Stimulated activated memory B cell treated with anti-CD40 and anti-IgM and Interleukin-4, amounts not matched to agents 10 μg/mL and 1 μg/mL and 100 μg/mL, for 72 hours (primary cell): Measurements from ENCODE around the gene ADAM8.
A peak's percentile ranks its signal among the peaks of the same experiment; 100 is the strongest.
"Not testable (repeated sequence)": the region's sequence is repeated elsewhere in the genome, so short reads cannot be mapped to it uniquely, and the experiment has no call there.

Experiments used
- ATAC-seq: fragments of 150-1000 bp; cut with Tn5 transposase; 2 replicates; pipeline ENCODE4 v1.10.0; 2021
- H3K27ac Mint-ChIP-seq: one replicate; pipeline ENCODE4 v1.8.0; 2022; ENCODE audit warnings: mild to moderate bottlenecking, mixed read lengths
- H3K27me3 Mint-ChIP-seq: one replicate; pipeline ENCODE4 v1.8.0; 2022; ENCODE audit warnings: mixed read lengths
- H3K36me3 Mint-ChIP-seq: one replicate; pipeline ENCODE4 v1.8.0; 2022; ENCODE audit warnings: mixed read lengths
- H3K4me1 Mint-ChIP-seq: one replicate; pipeline ENCODE4 v1.8.0; 2022; ENCODE audit warnings: mixed read lengths
- H3K4me3 Mint-ChIP-seq: one replicate; pipeline ENCODE4 v1.8.0; 2022; ENCODE audit warnings: mild to moderate bottlenecking, moderate library complexity, mixed read lengths
- H3K9me3 Mint-ChIP-seq: one replicate; pipeline ENCODE4 v1.8.0; 2022; ENCODE audit warnings: mixed read lengths

The ADAM8 gene

DNA sequence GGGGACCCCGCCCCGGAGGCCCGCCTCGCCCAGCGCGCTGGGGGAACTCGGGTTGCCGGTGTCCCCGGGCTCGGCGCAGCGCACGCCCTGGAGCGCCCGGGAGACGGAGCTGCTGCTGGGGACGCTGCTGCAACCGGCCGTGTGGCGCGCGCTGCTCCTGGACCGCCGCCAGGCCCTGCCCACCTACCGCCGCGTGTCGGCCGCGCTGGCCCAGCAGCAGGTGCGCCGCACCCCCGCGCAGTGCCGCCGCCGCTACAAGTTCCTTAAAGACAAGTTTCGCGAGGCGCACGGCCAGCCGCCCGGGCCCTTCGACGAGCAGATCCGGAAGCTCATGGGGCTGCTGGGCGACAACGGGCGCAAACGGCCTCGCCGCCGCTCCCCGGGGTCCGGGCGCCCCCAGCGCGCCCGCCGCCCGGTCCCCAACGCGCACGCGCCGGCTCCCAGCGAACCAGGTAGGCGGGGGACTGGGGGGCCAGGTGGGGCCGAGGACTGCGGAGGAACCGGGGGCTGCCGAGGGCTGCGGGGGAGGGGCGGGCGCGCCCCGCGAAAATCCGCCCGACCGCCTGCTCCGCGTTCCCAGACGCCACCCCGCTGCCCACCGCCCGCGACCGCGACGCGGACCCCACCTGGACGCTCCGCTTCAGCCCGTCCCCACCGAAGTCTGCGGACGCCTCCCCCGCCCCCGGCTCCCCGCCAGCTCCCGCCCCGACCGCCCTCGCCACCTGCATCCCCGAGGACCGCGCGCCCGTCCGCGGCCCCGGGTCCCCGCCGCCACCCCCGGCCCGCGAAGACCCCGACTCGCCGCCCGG is 46.1 kb downstream of the ADAM8 start:
- Mint-ChIP-seq H3K27me3 (peaks cover 91% of the 10 kb centered on the region), H3K36me3 (no peaks in the 10 kb centered on the region), H3K4me1 (peaks cover 28% of the 10 kb centered on the region), H3K27ac (no peak overlapping the region), H3K4me3 (peak overlapping the region; percentile 51), H3K9me3 (no peaks in the 10 kb centered on the region)
- peak; percentile 51 for ATAC-seq

DNA sequence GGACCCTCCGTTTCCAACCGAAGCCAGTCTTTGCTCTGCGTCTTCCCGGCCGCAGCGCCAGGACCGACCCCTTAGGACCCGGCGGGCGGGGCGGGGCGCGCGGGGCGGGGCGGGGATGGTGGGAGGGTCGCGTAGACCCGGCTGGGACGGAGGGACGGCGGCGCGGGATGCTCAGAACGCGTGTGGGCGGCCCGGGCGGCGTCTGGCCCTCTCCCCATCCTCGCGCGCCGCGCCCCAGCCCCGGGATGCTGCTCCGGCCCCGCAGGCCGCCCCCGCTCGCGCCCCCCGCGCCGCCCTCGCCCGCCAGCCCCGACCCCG is 46.7 kb downstream of the ADAM8 start, which contains the start of gene UTF1:
Gene UTF1 (plus strand): TSS at position 174 of the 318 bp plus-strand sequence. CDS start 72 bp downstream, at position 246.
- H3K36me3 Mint-ChIP-seq: no peaks in the 10 kb centered on the region
- H3K9me3 Mint-ChIP-seq: no peaks in the 10 kb centered on the region
- H3K4me3 Mint-ChIP-seq: peak within 1 kb of the TSS; percentile 69
- H3K4me1 Mint-ChIP-seq: peaks cover 29% of the 10 kb centered on the region
- peak; percentile 2 for ATAC-seq
- peaks cover 91% of the 10 kb centered on the region for H3K27me3 Mint-ChIP-seq
- H3K27ac Mint-ChIP-seq: no peak within 1 kb of the TSS

DNA sequence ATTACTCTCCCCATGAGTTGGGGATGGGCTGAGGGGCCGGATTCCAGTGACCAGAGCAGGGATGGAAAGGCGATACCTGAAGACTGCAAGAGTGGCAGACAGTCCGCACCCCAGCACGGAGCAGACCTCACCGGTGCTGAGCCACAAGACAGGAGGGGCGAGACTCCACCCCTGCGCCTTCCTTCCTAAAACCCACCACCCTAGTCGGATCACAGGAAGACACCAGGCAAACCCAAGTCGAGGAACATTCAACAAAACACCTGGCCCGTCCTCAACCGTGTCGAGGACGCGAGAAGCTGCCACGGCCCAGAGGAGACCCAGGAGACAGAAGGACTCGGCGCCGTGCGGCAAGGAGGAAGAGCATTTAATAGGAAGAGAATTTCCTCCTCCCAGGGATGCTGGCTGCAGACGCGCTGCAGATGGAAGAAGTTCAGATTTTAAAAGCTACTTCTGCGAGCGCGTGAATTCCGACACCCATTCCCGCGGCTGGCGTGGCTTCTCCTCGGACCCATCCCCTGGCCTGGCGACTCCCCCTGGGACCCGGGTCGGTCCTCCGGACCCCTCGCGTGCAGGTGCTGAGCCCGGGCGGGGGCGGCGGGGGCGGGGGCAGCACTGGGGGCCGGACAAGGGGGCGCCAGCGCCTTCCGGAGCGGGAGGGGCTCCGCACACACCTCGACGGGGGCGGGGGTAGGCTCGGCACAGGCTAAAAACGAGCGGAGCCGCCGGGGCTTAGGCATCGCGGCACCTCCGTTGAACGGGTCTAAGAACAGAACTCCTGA is 47.2 kb downstream of the ADAM8 start:
- Mint-ChIP-seq H3K27me3 (peaks cover 91% of the 10 kb centered on the region), H3K36me3 (no peaks in the 10 kb centered on the region), H3K27ac (no peak overlapping the region), H3K4me1 (peaks cover 27% of the 10 kb centered on the region), H3K9me3 (no peaks in the 10 kb centered on the region), H3K4me3 (peak overlapping the region; percentile 62)
- ATAC-seq: no peak

DNA sequence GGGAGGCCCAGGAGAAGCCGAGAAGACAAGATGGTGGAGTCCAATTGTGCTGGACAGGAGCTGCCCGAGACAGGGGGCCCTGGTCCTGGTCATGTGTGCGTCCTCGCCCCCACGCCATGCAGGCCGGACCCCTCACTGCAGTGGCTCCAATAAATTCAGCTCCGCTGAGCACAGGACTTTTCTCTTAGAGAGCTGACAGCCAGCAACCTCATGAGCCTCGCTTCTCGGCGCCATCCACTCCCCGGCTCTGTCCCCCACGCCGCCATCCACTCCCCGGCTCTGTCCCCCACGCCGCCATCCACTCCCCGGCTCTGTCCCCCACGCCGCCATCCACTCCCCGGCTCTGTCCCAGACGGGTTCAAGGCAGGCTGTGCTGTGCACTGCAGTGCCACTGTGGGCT is 49.4 kb downstream of the ADAM8 start:
- peaks cover 79% of the 10 kb centered on the region for H3K27me3 Mint-ChIP-seq
- H3K9me3 Mint-ChIP-seq: no peaks in the 10 kb centered on the region
- H3K27ac Mint-ChIP-seq: no peak overlapping the region
- no peak for ATAC-seq
- no peak overlapping the region for H3K4me3 Mint-ChIP-seq
- peaks cover 27% of the 10 kb centered on the region for H3K4me1 Mint-ChIP-seq
- H3K36me3 Mint-ChIP-seq: no peaks in the 10 kb centered on the region

DNA sequence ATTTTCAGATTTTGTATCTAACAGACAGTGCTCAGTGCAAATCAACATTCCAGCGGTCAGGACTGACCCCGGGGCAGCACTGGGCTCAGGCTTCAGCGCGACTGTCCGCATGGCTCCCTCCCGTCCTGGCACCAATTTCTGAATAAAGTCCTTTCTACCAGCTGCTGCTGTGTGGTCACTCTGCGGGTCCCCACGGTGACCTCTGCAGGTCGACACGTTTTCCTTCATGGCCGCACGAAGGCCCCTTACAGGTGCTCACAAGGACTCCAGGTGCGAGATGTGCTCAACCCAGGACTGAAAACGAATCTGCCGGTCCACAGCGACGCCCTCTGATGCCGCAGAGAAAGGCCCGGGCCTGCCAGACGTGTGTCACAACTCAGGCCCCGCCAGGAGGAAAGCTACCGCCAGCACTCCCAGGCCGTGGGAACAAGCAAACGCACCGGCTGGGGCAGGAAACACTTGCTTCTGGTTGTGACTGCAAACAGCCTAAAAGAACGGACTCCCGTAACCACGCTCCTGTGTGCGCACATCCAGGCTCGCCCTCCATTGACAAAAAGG is 50.3 kb downstream of the ADAM8 start:
- ATAC-seq: peak; percentile 31
- peaks cover 27% of the 10 kb centered on the region for H3K4me1 Mint-ChIP-seq
- H3K36me3 Mint-ChIP-seq: no peaks in the 10 kb centered on the region
- H3K27ac Mint-ChIP-seq: peak overlapping the region; percentile 85
- H3K27me3 Mint-ChIP-seq: peaks cover 75% of the 10 kb centered on the region
- H3K4me3 Mint-ChIP-seq: no peak overlapping the region
- H3K9me3 Mint-ChIP-seq: no peaks in the 10 kb centered on the region

DNA sequence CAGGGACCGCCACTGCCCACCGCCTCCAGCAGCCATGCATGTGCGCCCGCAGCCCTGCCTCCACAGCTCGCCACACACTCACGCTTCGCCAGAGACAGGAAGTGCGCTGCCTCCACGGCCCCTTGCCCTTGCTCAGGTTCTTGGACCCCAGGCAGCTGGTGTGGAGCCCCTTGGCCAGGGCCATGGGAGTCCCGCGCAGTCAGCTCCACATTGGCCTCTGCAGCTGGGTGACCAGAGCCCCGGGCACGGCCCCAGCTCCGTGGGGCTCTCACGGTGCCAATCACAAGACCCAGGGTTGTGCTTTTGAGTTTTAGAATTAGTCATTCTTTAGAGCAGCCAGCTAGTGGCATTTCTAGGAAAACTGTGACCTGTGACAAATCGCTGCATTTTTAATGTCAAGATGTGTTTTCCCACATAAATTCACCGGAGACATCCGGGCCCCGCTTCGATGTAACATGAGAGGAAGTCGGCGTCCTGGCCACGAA is 50.9 kb downstream of the ADAM8 start:
- Mint-ChIP-seq H3K27ac (peak overlapping the region; percentile 85), H3K9me3 (no peaks in the 10 kb centered on the region), H3K27me3 (peaks cover 75% of the 10 kb centered on the region), H3K36me3 (no peaks in the 10 kb centered on the region), H3K4me3 (peak overlapping the region; percentile 48), H3K4me1 (peaks cover 27% of the 10 kb centered on the region)
- peak; percentile 69 for ATAC-seq

- H3K4me3 Mint-ChIP-seq: peak overlapping the region; percentile 48
- peaks cover 76% of the 10 kb centered on the region for H3K27me3 Mint-ChIP-seq
- ATAC-seq: no peak
- peaks cover 27% of the 10 kb centered on the region for H3K4me1 Mint-ChIP-seq
- H3K27ac Mint-ChIP-seq: peak overlapping the region; percentile 85
- H3K9me3 Mint-ChIP-seq: no peaks in the 10 kb centered on the region
- H3K36me3 Mint-ChIP-seq: no peaks in the 10 kb centered on the region
These were observed 51.8 kb downstream of the ADAM8 start for GRCh38 chr10:133224756-133225372.

- H3K4me3 Mint-ChIP-seq: no peak overlapping the region
- H3K9me3 Mint-ChIP-seq: no peaks in the 10 kb centered on the region
- no peaks in the 10 kb centered on the region for H3K36me3 Mint-ChIP-seq
- H3K4me1 Mint-ChIP-seq: peaks cover 21% of the 10 kb centered on the region
- H3K27ac Mint-ChIP-seq: no peak overlapping the region
- H3K27me3 Mint-ChIP-seq: peaks cover 77% of the 10 kb centered on the region
- no peak for ATAC-seq
These were observed 52.6 kb downstream of the ADAM8 start for GRCh38 chr10:133224076-133224475.

- H3K9me3 Mint-ChIP-seq, H3K27ac Mint-ChIP-seq, ATAC-seq, H3K4me3 Mint-ChIP-seq, H3K36me3 Mint-ChIP-seq: not testable (repeated sequence)
- Mint-ChIP-seq H3K4me1 (peaks cover 17% of the 10 kb centered on the region), H3K27me3 (peaks cover 63% of the 10 kb centered on the region)
These were observed 54.9 kb downstream of the ADAM8 start for GRCh38 chr10:133221756-133222155.

DNA sequence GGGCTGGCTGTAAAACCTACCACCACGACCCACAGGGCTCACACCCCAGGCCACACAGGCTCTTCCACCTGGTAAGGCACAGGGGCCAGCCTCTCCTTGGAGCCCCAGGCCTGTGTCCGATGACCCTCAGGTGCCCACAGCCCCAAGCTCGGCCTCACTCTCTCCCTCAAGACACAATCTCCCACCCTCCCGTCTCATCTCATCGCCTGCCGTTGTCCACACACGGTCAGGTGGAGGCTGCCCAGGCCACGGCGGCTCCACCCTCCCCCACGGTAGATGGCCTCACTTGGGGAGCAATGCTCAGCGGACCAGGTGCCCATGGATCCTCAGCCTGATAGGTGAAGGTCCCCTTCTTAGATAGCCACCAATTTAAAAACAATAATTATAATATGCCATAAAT is 55.3 kb downstream of the ADAM8 start:
- Mint-ChIP-seq H3K4me1 (peaks cover 13% of the 10 kb centered on the region), H3K27me3 (peaks cover 63% of the 10 kb centered on the region), H3K4me3 (no peak overlapping the region), H3K27ac (no peak overlapping the region), H3K9me3 (no peaks in the 10 kb centered on the region), H3K36me3 (no peaks in the 10 kb centered on the region)
- peak; percentile 20 for ATAC-seq

- Mint-ChIP-seq H3K4me3 (no peak overlapping the region), H3K36me3 (no peaks in the 10 kb centered on the region), H3K27ac (no peak overlapping the region), H3K27me3 (peaks cover 62% of the 10 kb centered on the region), H3K4me1 (no peaks in the 10 kb centered on the region), H3K9me3 (no peaks in the 10 kb centered on the region)
- ATAC-seq: no peak
These were observed 56.9 kb downstream of the ADAM8 start for GRCh38 chr10:133219782-133220181.

- Mint-ChIP-seq H3K4me1 (no peaks in the 10 kb centered on the region), H3K27ac (no peak overlapping the region), H3K4me3 (no peak overlapping the region), H3K27me3 (peaks cover 61% of the 10 kb centered on the region), H3K9me3 (no peaks in the 10 kb centered on the region), H3K36me3 (no peaks in the 10 kb centered on the region)
- peak; percentile 25 for ATAC-seq
These were observed 57.8 kb downstream of the ADAM8 start for GRCh38 chr10:133218891-133219290.

- no peak for ATAC-seq
- Mint-ChIP-seq H3K36me3 (no peaks in the 10 kb centered on the region), H3K27me3 (peaks cover 63% of the 10 kb centered on the region), H3K27ac (no peak overlapping the region), H3K4me3 (no peak overlapping the region), H3K9me3 (no peaks in the 10 kb centered on the region), H3K4me1 (no peaks in the 10 kb centered on the region)
These were observed 58.7 kb downstream of the ADAM8 start for GRCh38 chr10:133217800-133218589.

- Mint-ChIP-seq H3K27me3 (peaks cover 72% of the 10 kb centered on the region), H3K36me3 (no peaks in the 10 kb centered on the region), H3K9me3 (no peaks in the 10 kb centered on the region), H3K27ac (no peak overlapping the region), H3K4me1 (no peaks in the 10 kb centered on the region), H3K4me3 (no peak overlapping the region)
- no peak for ATAC-seq
These were observed 59.9 kb downstream of the ADAM8 start for GRCh38 chr10:133216776-133217175.
